HG02885 (cell line): ENCODE results near the gene PLIN5.

ENCODE experiments used
- ATAC-seq: cut with Tn5 transposase; IDR thresholded peaks from one replicate; pipeline ENCODE4 v1.9.1; 2021; ENCODE audit warnings: mild to moderate bottlenecking; ENCODE audit not compliant: unreplicated experiment, poor library complexity

PLIN5 gene

GRCh38 chr19:4493929-4494690 lies 40.9 kb downstream of the PLIN5 start:
- no peak for ATAC-seq

DNA sequence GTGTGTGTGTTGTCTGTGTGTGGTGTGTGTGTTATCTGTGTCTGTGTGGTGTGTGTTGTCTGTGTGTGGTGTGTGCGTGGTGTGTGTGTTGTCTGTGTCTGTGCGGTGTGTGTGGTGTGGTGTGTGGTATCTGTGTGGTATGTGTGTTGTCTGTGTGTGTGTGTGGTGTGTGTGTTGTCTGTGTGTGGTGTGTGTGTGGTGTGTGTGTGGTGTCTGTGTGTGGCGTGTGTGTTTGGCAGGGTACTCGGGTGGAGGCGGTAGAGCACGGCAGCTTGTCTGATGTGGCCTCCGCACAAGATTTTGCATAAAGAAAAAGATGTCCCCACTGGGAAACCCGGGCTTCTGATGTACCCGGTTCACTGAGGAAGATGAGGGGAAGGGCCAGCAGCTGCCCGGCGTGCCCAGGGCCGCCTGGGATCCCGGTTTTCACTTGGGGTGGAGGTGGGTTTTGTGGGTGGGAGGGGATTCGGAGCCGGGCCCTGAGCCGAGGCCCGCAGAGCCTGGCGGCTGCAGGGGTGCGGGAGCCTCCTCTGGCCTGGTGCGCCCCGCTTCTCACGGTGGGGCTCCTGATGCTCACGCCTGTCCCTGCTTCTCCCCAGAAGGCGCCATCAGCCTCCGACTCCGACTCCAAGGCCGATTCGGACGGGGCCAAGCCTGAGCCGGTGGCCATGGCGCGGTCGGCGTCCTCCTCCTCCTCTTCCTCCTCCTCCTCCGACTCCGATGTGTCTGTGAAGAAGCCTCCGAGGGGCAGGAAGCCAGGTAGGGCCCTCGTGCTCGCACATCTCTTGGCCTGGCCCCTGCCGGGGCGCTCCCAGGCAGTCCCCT lies 41.7 kb downstream of the PLIN5 start:
- no peak for ATAC-seq

DNA sequence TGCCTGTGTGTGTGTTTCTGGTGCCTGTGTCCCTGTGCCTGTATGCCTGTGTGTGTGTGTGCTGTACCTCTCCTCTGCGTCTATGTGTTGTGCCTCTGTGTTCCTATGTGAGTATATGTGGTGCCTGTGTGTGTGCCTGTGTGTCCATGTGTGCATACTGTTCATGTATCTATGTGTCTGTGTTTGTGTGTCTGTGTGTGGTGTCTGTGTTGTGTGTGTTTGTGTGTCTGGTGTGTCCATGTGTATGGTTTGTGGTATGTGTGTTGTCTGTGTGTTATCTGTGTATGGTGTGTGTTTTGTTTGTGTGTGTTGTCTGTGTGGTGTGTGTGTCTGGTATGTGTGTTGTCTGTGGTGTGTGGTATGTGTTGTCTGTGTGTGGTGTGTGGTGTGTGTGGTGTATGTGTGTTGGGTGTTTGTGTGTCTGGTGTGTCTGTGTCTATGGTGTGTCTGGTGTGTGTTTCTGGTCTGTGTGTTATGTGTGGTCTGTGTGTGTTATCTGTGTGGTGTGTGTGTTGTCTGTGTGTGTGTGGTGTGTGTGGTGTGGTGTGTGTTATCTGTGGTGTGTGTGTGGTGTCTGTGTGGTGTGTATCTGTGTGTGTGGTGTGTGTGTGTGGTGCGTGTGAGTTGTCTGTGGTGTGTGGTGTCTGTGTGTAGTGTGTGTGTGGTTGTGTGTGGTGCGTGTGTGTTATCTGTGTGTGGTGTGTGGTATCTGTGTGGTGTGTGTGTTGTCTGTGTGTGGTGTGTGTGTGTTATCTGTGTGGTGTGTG lies 42.5 kb downstream of the PLIN5 start:
- no peak for ATAC-seq

GRCh38 chr19:4491446-4491845 lies 43.6 kb downstream of the PLIN5 start:
- ATAC-seq, result no peak

- no peak for ATAC-seq
Measured at GRCh38 chr19:4488496-4488895, 46.5 kb downstream of the PLIN5 start.

DNA sequence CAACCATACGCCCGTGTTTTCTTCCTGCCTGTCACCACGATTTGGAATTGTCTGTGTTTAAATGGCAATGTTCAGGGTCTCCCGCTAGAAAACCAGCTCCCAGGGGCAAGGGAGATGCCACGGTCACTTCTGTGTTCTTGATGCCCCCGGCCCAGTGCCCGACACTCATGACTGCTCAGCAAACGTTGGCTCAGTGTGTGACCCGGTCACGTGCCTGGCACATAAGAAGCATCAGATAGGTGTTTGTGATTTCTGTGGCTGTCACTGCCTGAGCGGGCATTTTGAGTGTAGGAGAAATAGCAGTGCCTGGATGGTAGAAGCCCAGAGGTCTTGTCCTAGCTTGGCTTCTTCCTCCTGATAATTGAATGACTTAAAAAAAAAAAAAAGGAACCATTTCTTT lies 47.5 kb downstream of the PLIN5 start:
- no peak for ATAC-seq

DNA sequence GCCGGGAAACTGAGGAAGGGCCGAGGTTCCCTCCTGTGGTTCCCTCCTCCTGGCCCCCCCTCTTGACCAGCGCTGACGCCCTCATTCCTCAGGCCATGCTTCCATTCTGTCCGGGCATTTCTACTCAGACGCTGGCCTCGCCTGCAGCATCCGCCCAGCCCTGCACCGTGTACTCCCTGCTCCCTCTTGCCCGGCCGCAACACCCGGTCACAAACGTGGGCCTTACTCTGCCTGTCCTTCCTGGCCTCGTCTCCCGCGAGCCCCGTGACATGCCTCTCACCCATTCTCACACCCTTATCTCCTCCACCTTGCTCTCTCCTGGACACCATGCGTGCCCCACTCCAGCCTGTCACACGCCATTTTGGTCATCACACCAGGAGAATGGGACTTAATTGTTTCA lies 51.6 kb downstream of the PLIN5 start:
- no peak for ATAC-seq

- ATAC-seq, result no peak
Measured at GRCh38 chr19:4482721-4483364, 52.2 kb downstream of the PLIN5 start.

- no peak for ATAC-seq
Measured at GRCh38 chr19:4477034-4477801, 57.8 kb downstream of the PLIN5 start.

DNA sequence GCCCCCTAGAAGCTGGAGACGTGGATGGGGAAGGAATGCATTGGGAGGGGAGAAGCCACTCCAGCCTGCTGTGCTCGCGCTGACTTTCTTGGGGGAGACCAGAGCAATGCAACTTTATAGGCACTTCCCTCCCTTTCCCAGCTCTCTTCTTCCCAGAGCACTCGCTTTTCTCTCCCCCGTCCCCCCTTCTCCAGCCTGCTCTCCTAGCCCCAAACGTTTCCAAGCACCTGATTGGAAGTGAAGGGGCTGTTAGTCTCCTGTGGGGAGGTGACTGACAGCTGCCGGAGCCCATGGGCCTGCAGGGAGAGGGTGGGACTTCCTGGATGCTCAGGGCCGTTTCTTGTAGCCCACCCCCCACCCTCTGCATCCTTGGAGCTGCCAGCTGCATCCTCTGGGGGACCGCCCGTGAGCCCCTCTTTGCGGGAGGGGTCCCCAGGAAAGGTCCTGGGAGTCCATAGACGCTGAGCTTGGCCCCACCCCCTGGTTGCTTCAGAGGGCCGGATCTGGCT lies 60.5 kb downstream of the PLIN5 start:
- no peak for ATAC-seq

GRCh38 chr19:4473763-4474513 lies 61.1 kb downstream of the PLIN5 start:
- ATAC-seq, result no peak

GRCh38 chr19:4473011-4473762 lies 61.8 kb downstream of the PLIN5 start:
- ATAC-seq, result no peak
